HL-60 (cell line): ENCODE measurements around the gene C15orf62.

Source experiments
- GABPA ChIP-seq: IDR thresholded peaks from 2 replicates; pipeline ENCODE4 v1.6.1; 2012; ENCODE audit warnings: low read depth
- POLR2AphosphoS5 ChIP-seq: IDR thresholded peaks from 2 replicates; pipeline ENCODE4 v1.6.1; 2012; ENCODE audit warnings: low read depth
- TF ChIP-seq, protein P1 (sequence below): IDR thresholded peaks from one replicate; pipeline ENCODE4 v1.5.1; 2011; ENCODE audit warnings: low read length, control low read depth, inconsistent platforms; ENCODE audit not compliant: insufficient read depth
- TF ChIP-seq, protein P2 (sequence below): IDR thresholded peaks from 2 replicates; pipeline ENCODE4 v1.6.1; 2012; ENCODE audit warnings: low read depth; ENCODE audit not compliant: insufficient replicate concordance

DNA sequence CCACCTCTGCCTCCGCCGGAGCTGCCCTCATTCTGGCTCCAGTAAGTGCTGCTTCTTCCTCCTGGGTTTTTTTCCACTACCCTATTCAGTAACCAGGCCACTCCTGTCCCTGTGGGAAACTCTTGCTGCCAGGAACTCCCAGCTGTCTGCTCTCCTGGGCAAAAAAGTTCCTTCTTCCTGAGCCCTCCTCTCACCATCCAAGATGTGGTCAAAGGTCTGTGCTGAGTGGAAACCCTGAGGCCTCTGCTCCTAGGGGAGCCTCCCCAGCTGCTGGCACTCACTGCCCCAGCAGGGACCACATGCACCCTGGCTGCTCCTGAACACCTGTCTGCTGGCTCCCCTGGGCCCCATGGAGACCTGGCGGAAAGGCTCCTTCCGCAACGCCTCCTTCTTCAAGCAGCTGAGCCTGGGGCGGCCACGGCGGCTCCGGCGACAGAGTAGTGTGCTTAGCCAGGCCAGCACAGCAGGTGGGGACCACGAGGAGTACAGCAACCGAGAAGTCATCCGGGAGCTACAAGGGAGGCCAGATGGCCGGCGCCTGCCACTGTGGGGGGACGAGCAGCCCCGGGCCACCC is 454 bp downstream of the C15orf62 start:
- TF ChIP-seq, protein P1, sequence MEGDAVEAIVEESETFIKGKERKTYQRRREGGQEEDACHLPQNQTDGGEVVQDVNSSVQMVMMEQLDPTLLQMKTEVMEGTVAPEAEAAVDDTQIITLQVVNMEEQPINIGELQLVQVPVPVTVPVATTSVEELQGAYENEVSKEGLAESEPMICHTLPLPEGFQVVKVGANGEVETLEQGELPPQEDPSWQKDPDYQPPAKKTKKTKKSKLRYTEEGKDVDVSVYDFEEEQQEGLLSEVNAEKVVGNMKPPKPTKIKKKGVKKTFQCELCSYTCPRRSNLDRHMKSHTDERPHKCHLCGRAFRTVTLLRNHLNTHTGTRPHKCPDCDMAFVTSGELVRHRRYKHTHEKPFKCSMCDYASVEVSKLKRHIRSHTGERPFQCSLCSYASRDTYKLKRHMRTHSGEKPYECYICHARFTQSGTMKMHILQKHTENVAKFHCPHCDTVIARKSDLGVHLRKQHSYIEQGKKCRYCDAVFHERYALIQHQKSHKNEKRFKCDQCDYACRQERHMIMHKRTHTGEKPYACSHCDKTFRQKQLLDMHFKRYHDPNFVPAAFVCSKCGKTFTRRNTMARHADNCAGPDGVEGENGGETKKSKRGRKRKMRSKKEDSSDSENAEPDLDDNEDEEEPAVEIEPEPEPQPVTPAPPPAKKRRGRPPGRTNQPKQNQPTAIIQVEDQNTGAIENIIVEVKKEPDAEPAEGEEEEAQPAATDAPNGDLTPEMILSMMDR, result no peak
- TF ChIP-seq GABPA, result no peak
- TF ChIP-seq, protein P2, sequence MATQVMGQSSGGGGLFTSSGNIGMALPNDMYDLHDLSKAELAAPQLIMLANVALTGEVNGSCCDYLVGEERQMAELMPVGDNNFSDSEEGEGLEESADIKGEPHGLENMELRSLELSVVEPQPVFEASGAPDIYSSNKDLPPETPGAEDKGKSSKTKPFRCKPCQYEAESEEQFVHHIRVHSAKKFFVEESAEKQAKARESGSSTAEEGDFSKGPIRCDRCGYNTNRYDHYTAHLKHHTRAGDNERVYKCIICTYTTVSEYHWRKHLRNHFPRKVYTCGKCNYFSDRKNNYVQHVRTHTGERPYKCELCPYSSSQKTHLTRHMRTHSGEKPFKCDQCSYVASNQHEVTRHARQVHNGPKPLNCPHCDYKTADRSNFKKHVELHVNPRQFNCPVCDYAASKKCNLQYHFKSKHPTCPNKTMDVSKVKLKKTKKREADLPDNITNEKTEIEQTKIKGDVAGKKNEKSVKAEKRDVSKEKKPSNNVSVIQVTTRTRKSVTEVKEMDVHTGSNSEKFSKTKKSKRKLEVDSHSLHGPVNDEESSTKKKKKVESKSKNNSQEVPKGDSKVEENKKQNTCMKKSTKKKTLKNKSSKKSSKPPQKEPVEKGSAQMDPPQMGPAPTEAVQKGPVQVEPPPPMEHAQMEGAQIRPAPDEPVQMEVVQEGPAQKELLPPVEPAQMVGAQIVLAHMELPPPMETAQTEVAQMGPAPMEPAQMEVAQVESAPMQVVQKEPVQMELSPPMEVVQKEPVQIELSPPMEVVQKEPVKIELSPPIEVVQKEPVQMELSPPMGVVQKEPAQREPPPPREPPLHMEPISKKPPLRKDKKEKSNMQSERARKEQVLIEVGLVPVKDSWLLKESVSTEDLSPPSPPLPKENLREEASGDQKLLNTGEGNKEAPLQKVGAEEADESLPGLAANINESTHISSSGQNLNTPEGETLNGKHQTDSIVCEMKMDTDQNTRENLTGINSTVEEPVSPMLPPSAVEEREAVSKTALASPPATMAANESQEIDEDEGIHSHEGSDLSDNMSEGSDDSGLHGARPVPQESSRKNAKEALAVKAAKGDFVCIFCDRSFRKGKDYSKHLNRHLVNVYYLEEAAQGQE, result no peak
- no peak for TF ChIP-seq POLR2AphosphoS5
